ENCODE data around the gene SOD1. TPM values are rescaled to one million over a fixed set of nuclear protein-coding genes. Genes with fewer than 3 reads are reported as not detected.

SOD1 gene
- total and polyA plus RNA-seq, 2 experiments from 2014 or later, result 242 to 463 TPM

- H3K27ac ChIP-seq, result no peak overlapping the region
- H3K4me3 ChIP-seq, result no peak overlapping the region
- TF ChIP-seq CTCF (IDR thresholded peaks at IDR 0.05; ENCODE audit: low read depth, low read length), result no peak
- no peaks in the 10 kb centered on the region for H3K9me3 ChIP-seq (ENCODE audit: low read depth)
- no peaks in the 10 kb centered on the region for H3K4me1 ChIP-seq (ENCODE audit: low read depth)
- H3K27me3 ChIP-seq, result no peaks in the 10 kb centered on the region
- DNase-seq (ENCODE audit: low read depth in 1 of 2, low spot score in 1 of 2), result no peak
- no peaks in the 10 kb centered on the region for H3K36me3 ChIP-seq
Measured at GRCh38 chr21:31618696-31619430, 40.6 kb upstream of the SOD1 start.

- H3K36me3 ChIP-seq, result no peaks in the 10 kb centered on the region
- no peak for DNase-seq (ENCODE audit: low read depth in 1 of 2, low spot score in 1 of 2)
- H3K27ac ChIP-seq, result no peak overlapping the region
- H3K27me3 ChIP-seq, result no peaks in the 10 kb centered on the region
- no peak for TF ChIP-seq CTCF (IDR thresholded peaks at IDR 0.05; ENCODE audit: low read depth, low read length)
- H3K4me3 ChIP-seq, result no peak overlapping the region
- H3K9me3 ChIP-seq (ENCODE audit: low read depth), result no peaks in the 10 kb centered on the region
- no peaks in the 10 kb centered on the region for H3K4me1 ChIP-seq (ENCODE audit: low read depth)
Measured at GRCh38 chr21:31622397-31622796, 37.1 kb upstream of the SOD1 start.

DNA sequence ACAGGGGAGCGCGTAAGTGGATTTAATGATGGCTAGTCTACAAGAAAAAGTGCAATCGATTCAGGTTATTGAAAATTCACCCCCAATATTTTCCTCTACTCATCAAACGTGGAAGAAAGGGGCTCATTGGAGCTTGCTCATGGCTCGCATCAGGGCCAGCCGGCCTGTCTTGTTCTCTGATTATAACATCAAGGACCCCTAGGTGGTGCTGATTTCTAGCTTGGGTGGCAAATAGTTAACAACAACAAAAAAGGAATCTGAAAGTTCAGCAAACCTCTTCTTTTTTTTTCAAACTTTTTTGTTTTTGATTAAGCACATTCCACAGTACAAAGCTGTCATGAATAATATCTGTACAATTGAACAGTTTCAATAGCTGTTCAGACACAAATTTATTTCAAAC lies 35.8 kb upstream of the SOD1 start:
- Histone ChIP-seq H3K4me1 (ENCODE audit: low read depth) (no peaks in the 10 kb centered on the region), H3K4me3 (no peak overlapping the region), H3K36me3 (no peaks in the 10 kb centered on the region), H3K9me3 (ENCODE audit: low read depth) (no peaks in the 10 kb centered on the region), H3K27me3 (no peaks in the 10 kb centered on the region), H3K27ac (no peak overlapping the region)
- no peak for DNase-seq (ENCODE audit: low read depth in 1 of 2, low spot score in 1 of 2)
- TF ChIP-seq CTCF (IDR thresholded peaks at IDR 0.05; ENCODE audit: low read depth, low read length), result no peak

DNA sequence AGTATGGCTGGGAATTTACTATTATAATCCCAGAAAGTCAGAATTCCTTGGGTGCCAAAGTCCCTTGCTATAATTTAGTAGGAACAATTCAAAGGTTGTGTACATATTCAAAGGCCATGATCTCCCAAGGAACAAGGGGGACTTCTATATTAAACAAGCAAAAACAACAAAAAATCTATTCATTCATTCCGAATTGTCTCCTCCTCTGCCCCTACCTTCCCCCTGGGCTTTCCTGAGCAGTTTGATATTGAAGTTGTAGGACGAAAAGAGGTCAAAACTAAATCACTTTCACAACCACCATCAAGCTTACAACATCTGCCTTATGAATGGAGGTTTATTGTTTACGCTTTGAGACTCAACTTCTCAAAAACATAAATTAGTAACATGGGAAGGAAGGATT lies 35.3 kb upstream of the SOD1 start:
- H3K27me3 ChIP-seq, result no peaks in the 10 kb centered on the region

GRCh38 chr21:31624961-31625491 lies 34.5 kb upstream of the SOD1 start:
- H3K27ac ChIP-seq, result no peak overlapping the region
- H3K36me3 ChIP-seq, result no peaks in the 10 kb centered on the region
- DNase-seq (ENCODE audit: low read depth in 1 of 2, low spot score in 1 of 2), result no peak
- TF ChIP-seq CTCF (IDR thresholded peaks at IDR 0.05; ENCODE audit: low read depth, low read length), result no peak
- H3K9me3 ChIP-seq (ENCODE audit: low read depth), result no peaks in the 10 kb centered on the region
- no peak overlapping the region for H3K4me3 ChIP-seq
- H3K4me1 ChIP-seq (ENCODE audit: low read depth), result no peaks in the 10 kb centered on the region
- H3K27me3 ChIP-seq, result no peaks in the 10 kb centered on the region

More for the DNA sequence above, 35.3 kb upstream of the SOD1 start:
- no peak for TF ChIP-seq CTCF (IDR thresholded peaks at IDR 0.05; ENCODE audit: low read depth, low read length)
- no peak overlapping the region for H3K27ac ChIP-seq
- no peaks in the 10 kb centered on the region for H3K36me3 ChIP-seq
- no peak overlapping the region for H3K4me3 ChIP-seq
- H3K4me1 ChIP-seq (ENCODE audit: low read depth), result no peaks in the 10 kb centered on the region
- no peak for DNase-seq (ENCODE audit: low read depth in 1 of 2, low spot score in 1 of 2)
- no peaks in the 10 kb centered on the region for H3K9me3 ChIP-seq (ENCODE audit: low read depth)

Data from cardiac muscle cell (in vitro differentiated cells and primary cell).